ENCODE measurements around the gene GATA6.
A peak's percentile ranks its signal among the peaks of the same experiment; 100 is the strongest.

The GATA6 gene

GRCh38 chr18:22136395-22136794, 33.0 kb upstream of the GATA6 start (continued):
- peak; percentile 73; the same call in 1 of the 2 replicates for TF ChIP-seq INSM2 (tag by site-specific recombination; IDR thresholded peaks at IDR 0.05)
- no peak for TF ChIP-seq ZNF174 (tag by site-specific recombination; IDR thresholded peaks at IDR 0.05)
- TF ChIP-seq ZNF155 (tag by site-specific recombination; IDR thresholded peaks at IDR 0.05): no peak
- no peak for TF ChIP-seq ZNF16 (tag by site-specific recombination; IDR thresholded peaks at IDR 0.05; ENCODE audit: low read depth)
- TF ChIP-seq ZNF404 (tag by site-specific recombination; IDR thresholded peaks at IDR 0.05): no peak
- TF ChIP-seq GLI4 (tag by site-specific recombination; IDR thresholded peaks at IDR 0.05): no peak
- TF ChIP-seq ZNF585B (tag by site-specific recombination; IDR thresholded peaks at IDR 0.05): no peak
- peak; percentile 80 for TF ChIP-seq ZBTB17 (tag by site-specific recombination; IDR thresholded peaks at IDR 0.05)
- no peak for TF ChIP-seq KLF16 (tag by site-specific recombination; IDR thresholded peaks at IDR 0.05)
- no peak for TF ChIP-seq ZNF138 (tag by site-specific recombination; IDR thresholded peaks at IDR 0.05; ENCODE audit: borderline replicate concordance)
- TF ChIP-seq ZNF777 (tag by site-specific recombination; IDR thresholded peaks at IDR 0.05; ENCODE audit: borderline replicate concordance): no peak
- no peak for TF ChIP-seq ZNF140 (tag by site-specific recombination; IDR thresholded peaks at IDR 0.05)
- TF ChIP-seq MEIS1 (CRISPR knock-in tag; IDR thresholded peaks at IDR 0.05; ENCODE audit: borderline replicate concordance): no peak
- no peak for TF ChIP-seq ZFHX2 (tag by site-specific recombination; conservative IDR thresholded peaks at IDR 0.05)
- no peak for TF ChIP-seq ZNF221 (tag by site-specific recombination; IDR thresholded peaks at IDR 0.05; ENCODE audit: borderline replicate concordance)
- no peak for TF ChIP-seq ZNF214 (tag by site-specific recombination; IDR thresholded peaks at IDR 0.05; ENCODE audit: borderline replicate concordance)
- no peak for TF ChIP-seq ZNF654 (tag by site-specific recombination; IDR thresholded peaks at IDR 0.05; ENCODE audit: low read depth)
- no peak for TF ChIP-seq ZNF449 (tag by site-specific recombination; IDR thresholded peaks at IDR 0.05)
- TF ChIP-seq ZEB2 (tag by site-specific recombination; IDR thresholded peaks at IDR 0.05): peak; percentile 80
- 0 out of 2 replicates have a peak, but pooled peaks have one; percentile 15 for TF ChIP-seq BCL11B (tag by site-specific recombination; IDR thresholded peaks at IDR 0.05; ENCODE audit: low read depth)
- TF ChIP-seq ZNF514 (tag by site-specific recombination; IDR thresholded peaks at IDR 0.05): no peak
- no peak for TF ChIP-seq ELK4 (IDR thresholded peaks at IDR 0.05; ENCODE audit: borderline replicate concordance, low read depth, low read length)
- 0 out of 2 replicates have a peak, but pooled peaks have one; percentile 43 for TF ChIP-seq ZNF660 (tag by site-specific recombination; IDR thresholded peaks at IDR 0.05)

- no peak for TF ChIP-seq ZNF707 (tag by site-specific recombination; IDR thresholded peaks at IDR 0.05)
- peak; percentile 71 for TF ChIP-seq PRDM6 (tag by site-specific recombination; IDR thresholded peaks at IDR 0.05)
- ChIA-PET CTCF (no interaction called here), POLR2A (no interaction called here)
- peaks cover 2% of the 10 kb centered on the region; the same call in 1 of the 2 replicates for H3K4me1 ChIP-seq (ENCODE audit: control insufficient read depth, insufficient read depth, low read length)
- no peaks in the 10 kb centered on the region for H3K36me3 ChIP-seq (ENCODE audit: control insufficient read depth in 2 of 2, insufficient read depth in 1 of 2, low read length in 2 of 2)
- H3K9me3 ChIP-seq (ENCODE audit: control insufficient read depth, insufficient read depth, low read depth, low read length): no peaks in the 10 kb centered on the region
- H3K4me3 ChIP-seq (ENCODE audit: low read depth, low read length): no peak overlapping the region
- no peak overlapping the region for H3K27ac ChIP-seq (ENCODE audit: extremely low read depth, low read depth, low read length)
Measured at GRCh38 chr18:22141211-22141610, 28.2 kb upstream of the GATA6 start.

All from HEK293 (cell line).